H9 (cell line): Measurements from ENCODE around the gene ABCC2. TPM values are rescaled to one million over a fixed set of nuclear protein-coding genes. Genes with fewer than 3 reads are reported as not detected.
A peak's percentile ranks its signal among the peaks of the same experiment; 100 is the strongest.

ENCODE experiments used
- DNase-seq: peaks from one replicate; pipeline ENCODE4 v3.0.0-alpha.2; 2017
- H2AFZ ChIP-seq: one replicate; pipeline ENCODE4 v1.6.1; 2013; ENCODE audit warnings: mild to moderate bottlenecking, low read length, control low read depth, moderate library complexity
- H2AK5ac ChIP-seq: 2 replicates; pipeline ENCODE4 v1.6.1; 2013; ENCODE audit warnings: low read length, control low read depth, mixed read lengths; ENCODE audit not compliant: insufficient read length
- H2BK120ac ChIP-seq: one replicate; pipeline ENCODE4 v1.6.1; 2013; ENCODE audit warnings: low read depth, mild to moderate bottlenecking, low read length, control low read depth, inconsistent platforms; ENCODE audit not compliant: poor library complexity, severe bottlenecking
- H2BK12ac ChIP-seq: 2 replicates; pipeline ENCODE4 v1.6.1; 2013; ENCODE audit warnings: low read length, control low read depth, mixed read lengths, low read depth; ENCODE audit not compliant: insufficient read length
- H2BK15ac ChIP-seq: 2 replicates; pipeline ENCODE4 v1.6.1; 2013; ENCODE audit warnings: low read depth, low read length, control low read depth
- H2BK20ac ChIP-seq: one replicate; pipeline ENCODE4 v1.6.1; 2013; ENCODE audit warnings: low read depth, mild to moderate bottlenecking, low read length, control low read depth, inconsistent platforms; ENCODE audit not compliant: poor library complexity, severe bottlenecking
- H2BK5ac ChIP-seq: 2 replicates; pipeline ENCODE4 v1.6.1; 2013; ENCODE audit warnings: low read length, control low read depth, mixed read lengths; ENCODE audit not compliant: insufficient read length
- H3K14ac ChIP-seq: 2 replicates; pipeline ENCODE4 v1.6.1; 2013; ENCODE audit warnings: low read length, control low read depth; ENCODE audit not compliant: insufficient read depth
- H3K18ac ChIP-seq: 2 replicates; pipeline ENCODE4 v1.6.1; 2013; ENCODE audit warnings: low read depth, mild to moderate bottlenecking, mixed read lengths, low read length, control low read depth; ENCODE audit not compliant: insufficient read length
- H3K23ac ChIP-seq: 2 replicates; pipeline ENCODE4 v1.6.1; 2013; ENCODE audit warnings: low read length, control low read depth, mixed read lengths, low read depth; ENCODE audit not compliant: insufficient read length
- H3K23me2 ChIP-seq: 2 replicates; pipeline ENCODE4 v1.6.1; 2013; ENCODE audit warnings: low read depth, mild to moderate bottlenecking, mixed read lengths, low read length, control low read depth; ENCODE audit not compliant: insufficient read length, poor library complexity, severe bottlenecking
- H3K27ac ChIP-seq: 2 replicates; pipeline ENCODE4 v1.5.1; 2013; ENCODE audit warnings: low read length, control low read depth, mixed read lengths, low read depth; ENCODE audit not compliant: insufficient read length
- H3K27me3 ChIP-seq: 2 replicates; pipeline ENCODE4 v1.6.1; 2013; ENCODE audit warnings: low read length, control low read depth, inconsistent platforms; ENCODE audit not compliant: insufficient read depth
- H3K4ac ChIP-seq: 2 replicates; pipeline ENCODE4 v1.6.1; 2013; ENCODE audit warnings: low read depth, mild to moderate bottlenecking, control low read depth, inconsistent platforms, low read length, moderate library complexity
- H3K4me1 ChIP-seq: 2 replicates; pipeline ENCODE4 v1.6.1; 2013; ENCODE audit warnings: low read length, control low read depth, inconsistent platforms; ENCODE audit not compliant: insufficient read depth
- H3K4me2 ChIP-seq: 2 replicates; pipeline ENCODE4 v1.6.1; 2013; ENCODE audit warnings: low read length, control low read depth, mixed read lengths; ENCODE audit not compliant: insufficient read length, insufficient read depth
- H3K56ac ChIP-seq: 2 replicates; pipeline ENCODE4 v1.6.1; 2013; ENCODE audit warnings: low read depth, mild to moderate bottlenecking, mixed read lengths, low read length, control low read depth; ENCODE audit not compliant: insufficient read length
- H3K79me1 ChIP-seq: 2 replicates; pipeline ENCODE4 v1.6.1; 2013; ENCODE audit warnings: low read depth, mild to moderate bottlenecking, moderate library complexity, low read length, control low read depth, inconsistent platforms; ENCODE audit not compliant: insufficient read depth, poor library complexity, severe bottlenecking
- H3K79me2 ChIP-seq: 2 replicates; pipeline ENCODE4 v1.6.1; 2013; ENCODE audit warnings: low read length, control low read depth, inconsistent platforms; ENCODE audit not compliant: insufficient read depth
- H3K9ac ChIP-seq: 2 replicates; pipeline ENCODE4 v1.6.1; 2013; ENCODE audit warnings: low read length, control low read depth, mixed read lengths; ENCODE audit not compliant: insufficient read length; ENCODE audit errors: extremely low read depth
- H3K9me3 ChIP-seq: one replicate; pipeline ENCODE4 v1.6.1; 2013; ENCODE audit warnings: low read depth, low read length, inconsistent platforms; ENCODE audit not compliant: control insufficient read depth
- H3T11ph ChIP-seq: one replicate; pipeline ENCODE4 v1.6.1; 2013; ENCODE audit warnings: mild to moderate bottlenecking, low read length, control low read depth, inconsistent platforms
- H4K20me1 ChIP-seq: one replicate; pipeline ENCODE4 v1.6.1; 2013; ENCODE audit not compliant: control insufficient read depth, insufficient read length, insufficient read depth
- H4K5ac ChIP-seq: 2 replicates; pipeline ENCODE4 v1.6.1; 2013; ENCODE audit warnings: low read depth, mild to moderate bottlenecking, mixed read lengths, low read length, control low read depth; ENCODE audit not compliant: insufficient read length
- H4K8ac ChIP-seq: replicated peaks from 2 replicates; pipeline ENCODE4 v1.6.1; 2013; ENCODE audit warnings: low read length, control low read depth, mixed read lengths, low read depth; ENCODE audit not compliant: insufficient read length
- H4K91ac ChIP-seq: 2 replicates; pipeline ENCODE4 v1.6.1; 2013; ENCODE audit warnings: low read depth, mild to moderate bottlenecking, moderate library complexity, mixed read lengths, low read length, control low read depth; ENCODE audit not compliant: insufficient read length
- H3K27ac Mint-ChIP-seq, 3 experiments: 2 replicates in 2 of 3; 3 replicates in 1 of 3; pipeline ENCODE4 v1.8.0; 2020 to 2021; ENCODE audit warnings: mixed read lengths in 3 of 3, mild to moderate bottlenecking in 1 of 3, moderate library complexity in 1 of 3
- H3K27me3 Mint-ChIP-seq: 2 replicates; pipeline ENCODE4 v1.8.0; 2021; ENCODE audit warnings: low read depth, mild to moderate bottlenecking, moderate library complexity, mixed read lengths
- H3K36me3 Mint-ChIP-seq, 3 experiments: 2 replicates in 2 of 3; 3 replicates in 1 of 3; pipeline ENCODE4 v1.8.0; 2020 to 2021; ENCODE audit warnings: low read depth in 3 of 3, mixed read lengths in 3 of 3; ENCODE audit not compliant: insufficient read depth in 1 of 3
- H3K4me1 Mint-ChIP-seq, 2 experiments: 2 replicates each; pipeline ENCODE4 v1.8.0; 2020; ENCODE audit warnings: mixed read lengths in 2 of 2
- H3K4me3 Mint-ChIP-seq, 2 experiments: 2 replicates in 1 of 2; 3 replicates in 1 of 2; pipeline ENCODE4 v1.8.0; 2020 to 2021; ENCODE audit warnings: mild to moderate bottlenecking in 2 of 2, mixed read lengths in 2 of 2, moderate library complexity in 1 of 2
- H3K9me3 Mint-ChIP-seq, 2 experiments: 2 replicates in 1 of 2; 3 replicates in 1 of 2; pipeline ENCODE4 v1.8.0; 2020; ENCODE audit warnings: mild to moderate bottlenecking in 2 of 2, mixed read lengths in 2 of 2, moderate library complexity in 1 of 2
- WGBS: extraction: QIAGEN DNeasy Blood & Tissue Kit; methylation state at CpG from one replicate; pipeline ENCODE4 v1.1.7; 2013; ENCODE audit warnings: missing lambda C conversion rate, low lambda C conversion rate, mixed read lengths; ENCODE audit not compliant: insufficient read length; ENCODE audit errors: extremely low coverage; 5-methylcytosine and 5-hydroxymethylcytosine counted together
- total RNA-seq: library from RNA; stranded (reverse); gene quantifications from 2 replicates; pipeline ENCODE4 v1.2.1, GENCODE V29; 2021
- TF ChIP-seq, protein P1 (sequence below): fragments of 200-600 bp; sonication (generic); conservative IDR thresholded peaks from 3 replicates; pipeline ENCODE4 v1.8.0; 2021; ENCODE audit warnings: antibody characterized with exemption, mild to moderate bottlenecking

Gene ABCC2
- total RNA-seq, 1 experiment from 2014 or later, result 0.68 TPM

DNA sequence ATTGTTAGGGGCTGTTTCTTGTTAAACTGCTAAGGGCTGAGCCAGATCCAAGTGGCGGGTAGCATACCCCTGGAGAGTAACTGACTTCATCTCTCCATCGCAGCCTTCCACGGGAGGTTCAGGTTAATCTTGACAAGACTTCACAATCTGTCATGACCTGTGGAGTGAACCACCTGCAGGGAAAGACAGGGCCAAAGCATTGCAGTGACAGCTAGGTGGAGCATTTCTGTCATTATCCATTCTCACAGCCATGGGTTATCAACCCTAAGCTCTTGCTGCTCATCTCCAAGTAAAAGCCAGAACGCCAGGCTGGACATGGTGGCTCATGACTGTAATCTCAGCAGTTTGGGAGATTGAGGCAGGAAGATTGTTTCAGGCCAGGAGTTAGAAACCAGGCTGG is 17.2 kb downstream of the ABCC2 start:
- TF ChIP-seq, protein P1, sequence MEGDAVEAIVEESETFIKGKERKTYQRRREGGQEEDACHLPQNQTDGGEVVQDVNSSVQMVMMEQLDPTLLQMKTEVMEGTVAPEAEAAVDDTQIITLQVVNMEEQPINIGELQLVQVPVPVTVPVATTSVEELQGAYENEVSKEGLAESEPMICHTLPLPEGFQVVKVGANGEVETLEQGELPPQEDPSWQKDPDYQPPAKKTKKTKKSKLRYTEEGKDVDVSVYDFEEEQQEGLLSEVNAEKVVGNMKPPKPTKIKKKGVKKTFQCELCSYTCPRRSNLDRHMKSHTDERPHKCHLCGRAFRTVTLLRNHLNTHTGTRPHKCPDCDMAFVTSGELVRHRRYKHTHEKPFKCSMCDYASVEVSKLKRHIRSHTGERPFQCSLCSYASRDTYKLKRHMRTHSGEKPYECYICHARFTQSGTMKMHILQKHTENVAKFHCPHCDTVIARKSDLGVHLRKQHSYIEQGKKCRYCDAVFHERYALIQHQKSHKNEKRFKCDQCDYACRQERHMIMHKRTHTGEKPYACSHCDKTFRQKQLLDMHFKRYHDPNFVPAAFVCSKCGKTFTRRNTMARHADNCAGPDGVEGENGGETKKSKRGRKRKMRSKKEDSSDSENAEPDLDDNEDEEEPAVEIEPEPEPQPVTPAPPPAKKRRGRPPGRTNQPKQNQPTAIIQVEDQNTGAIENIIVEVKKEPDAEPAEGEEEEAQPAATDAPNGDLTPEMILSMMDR, result peak; percentile 33; the same call in 2 of the 3 replicates
- no peak overlapping the region for H2BK5ac ChIP-seq
- H2BK12ac ChIP-seq, result no peak overlapping the region
- H3K9ac ChIP-seq, result no peak overlapping the region
- no peaks in the 10 kb centered on the region for H3K4me1 Mint-ChIP-seq
- no peak overlapping the region for H4K91ac ChIP-seq
- no peaks in the 10 kb centered on the region for H3K4me1 ChIP-seq
- no peak overlapping the region for H2BK20ac ChIP-seq
- H3K18ac ChIP-seq, result no peak overlapping the region
- H3K27me3 Mint-ChIP-seq, result peaks cover 6% of the 10 kb centered on the region
- no peaks in the 10 kb centered on the region for H3K36me3 Mint-ChIP-seq
- H4K20me1 ChIP-seq, result no peaks in the 10 kb centered on the region
- H4K5ac ChIP-seq, result no peak overlapping the region
- H3K14ac ChIP-seq, result no peak overlapping the region
- H3K23ac ChIP-seq, result no peak overlapping the region
- no peaks in the 10 kb centered on the region for H3K79me2 ChIP-seq
- no peak overlapping the region for H4K8ac ChIP-seq
- DNase-seq, result no peak
- no peaks in the 10 kb centered on the region for H3K27me3 ChIP-seq
- no peaks in the 10 kb centered on the region for H3K9me3 Mint-ChIP-seq
- no peak overlapping the region for H2AK5ac ChIP-seq
- H3K27ac ChIP-seq, result no peak overlapping the region
- H3K4me3 Mint-ChIP-seq, result no peak overlapping the region
- no peaks in the 10 kb centered on the region for H3K79me1 ChIP-seq
- no peak overlapping the region for H3K4me2 ChIP-seq
- no peaks in the 10 kb centered on the region for H3K23me2 ChIP-seq
- WGBS, result no CpG with 5 or more reads among the region's 4 CpGs
- H3K56ac ChIP-seq, result no peak overlapping the region
- H3K27ac Mint-ChIP-seq, result no peak overlapping the region
- H3T11ph ChIP-seq, result no peak overlapping the region
- H2AFZ ChIP-seq, result no peak overlapping the region
- H2BK120ac ChIP-seq, result no peak overlapping the region
- H3K9me3 ChIP-seq, result no peaks in the 10 kb centered on the region
- no peak overlapping the region for H3K4ac ChIP-seq
- no peak overlapping the region for H2BK15ac ChIP-seq
